Measurements from ENCODE around the gene NPC1L1. TPM values are rescaled to one million over a fixed set of nuclear protein-coding genes. Genes with fewer than 3 reads are reported as not detected.

The NPC1L1 gene
- total RNA-seq, 1 donor from 2014 or later: 61.3 TPM

- DNase-seq (ENCODE audit: low spot score): no peak
Measured at GRCh38 chr7:44476313-44476712, 64.8 kb downstream of the NPC1L1 start.

GRCh38 chr7:44473295-44473694 is 67.8 kb downstream of the NPC1L1 start:
- DNase-seq (ENCODE audit: low spot score): no peak

GRCh38 chr7:44472843-44473242 is 68.3 kb downstream of the NPC1L1 start:
- no peak for DNase-seq (ENCODE audit: low spot score)

- no peak for DNase-seq (ENCODE audit: low spot score)
Measured at GRCh38 chr7:44471850-44472249, 69.3 kb downstream of the NPC1L1 start.

GRCh38 chr7:44471436-44471835 is 69.7 kb downstream of the NPC1L1 start:
- no peak for DNase-seq (ENCODE audit: low spot score)

- no peak for DNase-seq (ENCODE audit: low spot score)
Measured at GRCh38 chr7:44470628-44471245, 70.4 kb downstream of the NPC1L1 start.

GRCh38 chr7:44470135-44470479 is 71.0 kb downstream of the NPC1L1 start:
- DNase-seq (ENCODE audit: low spot score): no peak

- no peak for DNase-seq (ENCODE audit: low spot score)
Measured at GRCh38 chr7:44469461-44470134, 71.5 kb downstream of the NPC1L1 start.

GRCh38 chr7:44467217-44467548 is 73.9 kb downstream of the NPC1L1 start:
- DNase-seq (ENCODE audit: low spot score): no peak

GRCh38 chr7:44466300-44467216 is 74.6 kb downstream of the NPC1L1 start:
- no peak for DNase-seq (ENCODE audit: low spot score)

GRCh38 chr7:44465490-44465889 is 75.6 kb downstream of the NPC1L1 start:
- no peak for DNase-seq (ENCODE audit: low spot score)

- DNase-seq (ENCODE audit: low spot score): no peak
Measured at GRCh38 chr7:44463169-44463808, 77.8 kb downstream of the NPC1L1 start.

Other genes with a start within 250 kb of the NPC1L1 start
- gene CAMK2B, start 215.7 kb downstream of the NPC1L1 start, total RNA-seq: 0.23 TPM
- gene NUDCD3, start 50.7 kb downstream of the NPC1L1 start, total RNA-seq: 122 TPM
- gene DDX56, start 32.6 kb upstream of the NPC1L1 start, total RNA-seq: 53.3 TPM
- gene TMED4, start 40.9 kb upstream of the NPC1L1 start, total RNA-seq: 136 TPM
- 114 TPM for gene OGDH, start 65.3 kb upstream of the NPC1L1 start, total RNA-seq
- 109 TPM for gene ZMIZ2, start 207.5 kb upstream of the NPC1L1 start, total RNA-seq

All from mucosa of gallbladder (tissue), 1 donor.